ENCODE results near the gene BRINP2.

BRINP2 gene

DNA sequence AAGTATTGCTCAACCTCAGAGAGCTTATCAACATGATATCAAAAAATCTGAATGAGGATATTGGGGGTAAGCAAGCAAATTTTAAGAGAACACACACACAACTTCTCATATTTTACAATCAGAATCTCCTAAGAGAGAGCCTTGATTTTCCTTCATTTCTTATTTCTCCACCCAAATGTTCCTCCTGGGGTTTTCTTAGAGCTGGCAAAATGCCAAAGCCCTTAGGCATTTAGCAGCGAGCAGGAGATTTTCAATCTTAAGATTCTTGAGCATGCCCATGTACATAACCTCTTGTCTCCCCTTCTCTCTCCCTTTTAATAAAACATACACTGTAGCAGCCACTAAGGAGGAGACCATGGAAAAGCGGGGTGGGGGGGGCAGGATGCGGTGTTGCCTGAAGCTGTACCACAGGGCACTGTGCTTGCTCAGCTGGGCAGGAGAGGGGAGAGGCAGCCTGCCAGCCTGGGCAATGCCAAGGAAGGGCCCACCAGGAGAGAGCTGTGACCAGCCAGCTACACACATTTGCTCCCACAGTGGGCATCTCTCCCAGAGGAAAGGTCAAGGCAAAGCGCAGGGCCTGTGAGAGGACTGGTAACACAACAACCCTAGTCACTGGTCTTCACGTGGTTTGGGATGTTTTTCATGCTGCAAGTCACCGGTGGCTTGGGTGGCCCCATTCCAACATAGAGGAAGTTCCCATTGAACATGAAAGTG is 4.3 kb downstream of the BRINP2 start:
- no peak overlapping the region for H3K4me3 ChIP-seq (ENCODE audit: low read depth, low read length)
- TF ChIP-seq, protein P1, sequence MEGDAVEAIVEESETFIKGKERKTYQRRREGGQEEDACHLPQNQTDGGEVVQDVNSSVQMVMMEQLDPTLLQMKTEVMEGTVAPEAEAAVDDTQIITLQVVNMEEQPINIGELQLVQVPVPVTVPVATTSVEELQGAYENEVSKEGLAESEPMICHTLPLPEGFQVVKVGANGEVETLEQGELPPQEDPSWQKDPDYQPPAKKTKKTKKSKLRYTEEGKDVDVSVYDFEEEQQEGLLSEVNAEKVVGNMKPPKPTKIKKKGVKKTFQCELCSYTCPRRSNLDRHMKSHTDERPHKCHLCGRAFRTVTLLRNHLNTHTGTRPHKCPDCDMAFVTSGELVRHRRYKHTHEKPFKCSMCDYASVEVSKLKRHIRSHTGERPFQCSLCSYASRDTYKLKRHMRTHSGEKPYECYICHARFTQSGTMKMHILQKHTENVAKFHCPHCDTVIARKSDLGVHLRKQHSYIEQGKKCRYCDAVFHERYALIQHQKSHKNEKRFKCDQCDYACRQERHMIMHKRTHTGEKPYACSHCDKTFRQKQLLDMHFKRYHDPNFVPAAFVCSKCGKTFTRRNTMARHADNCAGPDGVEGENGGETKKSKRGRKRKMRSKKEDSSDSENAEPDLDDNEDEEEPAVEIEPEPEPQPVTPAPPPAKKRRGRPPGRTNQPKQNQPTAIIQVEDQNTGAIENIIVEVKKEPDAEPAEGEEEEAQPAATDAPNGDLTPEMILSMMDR (IDR thresholded peaks at IDR 0.05; ENCODE audit: low read depth, low read length, missing control alignments): no peak
- no peak for DNase-seq (ENCODE audit: low read depth)

GRCh38 chr1:177181280-177181630 is 10.5 kb downstream of the BRINP2 start:
- DNase-seq (ENCODE audit: low read depth): no peak
- H3K4me3 ChIP-seq (ENCODE audit: low read depth, low read length): no peak overlapping the region
- TF ChIP-seq, protein P1 (IDR thresholded peaks at IDR 0.05; ENCODE audit: low read depth, low read length, missing control alignments): no peak

DNA sequence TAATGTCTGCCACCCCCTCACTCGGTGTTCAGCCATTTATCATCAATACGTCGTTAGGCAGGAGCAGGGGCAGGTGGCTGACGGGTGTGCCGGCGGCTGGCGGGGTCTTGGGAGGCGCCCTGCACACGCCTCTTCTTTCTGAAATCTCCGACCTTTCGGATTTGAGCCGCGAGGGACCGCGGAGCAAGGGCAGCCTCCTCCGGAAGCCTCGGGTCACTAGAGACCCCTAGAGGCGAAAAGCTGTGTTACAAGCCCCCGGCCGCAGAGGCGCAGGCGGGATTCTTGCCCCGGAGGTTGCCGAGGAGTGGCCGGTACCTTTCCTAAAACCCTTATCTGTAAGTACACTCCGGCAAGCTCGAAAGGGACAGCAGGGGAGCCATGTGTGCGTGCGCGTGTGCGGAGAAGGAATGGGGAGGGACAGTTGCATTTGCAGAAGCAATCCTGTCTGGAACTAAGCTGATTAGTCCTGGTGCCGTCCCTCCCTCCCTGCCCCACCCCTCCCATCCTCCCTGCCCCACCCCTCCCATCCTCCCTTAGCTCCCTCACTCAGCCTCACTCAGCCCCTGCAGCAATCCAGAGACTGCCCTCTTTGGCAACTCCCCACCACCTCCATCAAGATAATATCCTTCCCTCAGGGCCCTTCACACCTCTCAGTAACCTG is 11.0 kb downstream of the BRINP2 start:
- DNase-seq (ENCODE audit: low read depth): no peak
- TF ChIP-seq, protein P1 (IDR thresholded peaks at IDR 0.05; ENCODE audit: low read depth, low read length, missing control alignments): peak; percentile 83
- H3K4me3 ChIP-seq (ENCODE audit: low read depth, low read length): no peak overlapping the region

GRCh38 chr1:177183836-177184235 is 13.1 kb downstream of the BRINP2 start:
- DNase-seq (ENCODE audit: low read depth): no peak
- TF ChIP-seq, protein P1 (IDR thresholded peaks at IDR 0.05; ENCODE audit: low read depth, low read length, missing control alignments): no peak
- no peak overlapping the region for H3K4me3 ChIP-seq (ENCODE audit: low read depth, low read length)

DNA sequence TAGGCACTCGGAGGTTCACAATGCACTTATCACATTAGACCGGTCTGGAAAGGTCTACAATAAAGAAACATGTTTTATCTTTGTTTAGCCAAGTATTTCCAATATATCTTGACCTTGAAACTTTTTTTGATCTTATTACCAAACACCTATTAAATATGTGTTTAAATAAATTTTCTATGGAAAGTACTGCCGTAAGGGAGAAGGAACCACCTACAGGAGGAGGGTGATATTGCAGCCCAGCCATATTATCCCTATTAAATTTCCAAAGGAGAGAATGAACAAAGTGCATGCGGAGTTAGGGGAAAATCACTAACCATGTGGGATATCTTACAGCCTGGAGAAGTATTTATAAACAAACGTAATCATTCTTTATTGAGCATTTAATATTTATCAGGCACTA is 14.5 kb downstream of the BRINP2 start:
- DNase-seq (ENCODE audit: low read depth): no peak
- no peak overlapping the region for H3K4me3 ChIP-seq (ENCODE audit: low read depth, low read length)
- TF ChIP-seq, protein P1 (IDR thresholded peaks at IDR 0.05; ENCODE audit: low read depth, low read length, missing control alignments): peak; percentile 46

DNA sequence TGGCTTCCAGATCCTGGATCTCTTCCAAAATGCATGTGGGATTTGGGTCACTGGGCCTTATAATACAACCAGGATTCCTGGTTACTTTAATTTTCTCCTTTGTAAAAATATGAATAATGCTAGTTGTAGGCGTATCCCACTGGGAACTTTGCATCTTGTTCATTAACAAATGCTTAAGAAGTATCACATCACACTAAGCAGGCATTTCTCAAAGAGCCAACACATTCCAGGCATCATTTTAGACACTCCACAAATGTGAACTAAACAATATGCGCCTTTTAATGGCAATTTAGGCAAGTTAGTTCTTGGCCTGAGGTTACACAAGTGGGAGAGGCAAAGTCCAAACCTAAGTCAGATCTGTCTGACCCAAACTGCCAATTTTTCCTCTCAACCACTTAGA is 15.9 kb downstream of the BRINP2 start:
- TF ChIP-seq, protein P1 (IDR thresholded peaks at IDR 0.05; ENCODE audit: low read depth, low read length, missing control alignments): no peak
- H3K4me3 ChIP-seq (ENCODE audit: low read depth, low read length): no peak overlapping the region
- no peak for DNase-seq (ENCODE audit: low read depth)
